Suprapubic skin (tissue), 4 donors: ENCODE results near the gene ATL2.

Experiments used
- EP300 ChIP-seq: sonication (generic); formaldehyde crosslinking; IDR thresholded peaks from one replicate; pipeline ENCODE4 v1.6.1; 2017; ENCODE audit warnings: antibody characterized with exemption
- POLR2A ChIP-seq, 2 donors: fragments of 450-650 bp; IDR thresholded peaks; one replicate each; pipeline ENCODE4 v1.6.1; 2017; ENCODE audit warnings: antibody characterized with exemption in 2 of 2, mild to moderate bottlenecking in 2 of 2, moderate library complexity in 2 of 2
- POLR2AphosphoS5 ChIP-seq, 3 donors: sonication (generic); formaldehyde crosslinking; IDR thresholded peaks; one replicate each; pipeline ENCODE4 v1.6.1; 2017; ENCODE audit warnings: antibody characterized with exemption in 3 of 3
- TF ChIP-seq, protein P1 (sequence below), 2 donors: fragments of 200-600 bp in 1 of 2; fragments of 450-650 bp in 1 of 2; sonication (generic) in 1 of 2; IDR thresholded peaks; one replicate each; pipeline ENCODE4 v1.5.1; 2016 to 2019; ENCODE audit warnings: antibody characterized with exemption in 2 of 2, mild to moderate bottlenecking in 1 of 2, moderate library complexity in 1 of 2

DNA sequence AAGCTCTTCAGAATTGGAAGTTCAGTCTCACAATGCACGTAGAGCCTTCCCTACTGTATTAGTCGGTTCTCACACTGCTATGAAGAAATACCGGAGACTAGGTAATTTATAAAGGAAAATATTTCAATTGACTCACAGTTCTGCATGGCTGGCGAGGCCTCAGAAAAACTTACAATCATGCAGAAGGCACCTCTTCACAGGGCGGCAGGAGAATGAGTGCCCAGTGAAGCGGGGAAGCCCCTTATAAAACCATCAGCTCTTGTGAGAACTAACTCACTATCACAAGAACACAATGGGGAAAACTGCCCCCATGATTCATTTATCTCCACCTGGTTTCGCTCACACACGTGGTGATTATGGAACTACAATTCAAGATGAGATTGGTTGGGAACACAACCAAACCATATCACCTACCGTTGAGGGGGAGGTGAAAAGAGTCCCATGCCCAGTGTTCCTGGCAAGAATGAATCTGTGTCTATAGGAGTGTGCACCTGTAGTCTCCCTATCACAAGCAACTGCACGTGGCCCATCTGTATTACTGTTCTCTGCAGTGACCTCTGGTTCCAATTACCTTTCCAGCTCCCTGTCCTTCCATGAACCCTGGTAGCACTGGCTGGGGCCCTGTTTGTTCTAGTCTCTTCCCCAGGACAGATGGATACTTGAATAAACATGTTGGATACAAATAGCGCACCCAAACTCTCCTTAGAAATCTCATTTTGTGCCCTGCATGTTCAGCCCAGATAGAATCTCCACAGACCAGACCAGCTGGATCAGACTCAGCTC is 44.4 kb upstream of the ATL2 start:
- no peak for TF ChIP-seq EP300
- TF ChIP-seq, protein P1, sequence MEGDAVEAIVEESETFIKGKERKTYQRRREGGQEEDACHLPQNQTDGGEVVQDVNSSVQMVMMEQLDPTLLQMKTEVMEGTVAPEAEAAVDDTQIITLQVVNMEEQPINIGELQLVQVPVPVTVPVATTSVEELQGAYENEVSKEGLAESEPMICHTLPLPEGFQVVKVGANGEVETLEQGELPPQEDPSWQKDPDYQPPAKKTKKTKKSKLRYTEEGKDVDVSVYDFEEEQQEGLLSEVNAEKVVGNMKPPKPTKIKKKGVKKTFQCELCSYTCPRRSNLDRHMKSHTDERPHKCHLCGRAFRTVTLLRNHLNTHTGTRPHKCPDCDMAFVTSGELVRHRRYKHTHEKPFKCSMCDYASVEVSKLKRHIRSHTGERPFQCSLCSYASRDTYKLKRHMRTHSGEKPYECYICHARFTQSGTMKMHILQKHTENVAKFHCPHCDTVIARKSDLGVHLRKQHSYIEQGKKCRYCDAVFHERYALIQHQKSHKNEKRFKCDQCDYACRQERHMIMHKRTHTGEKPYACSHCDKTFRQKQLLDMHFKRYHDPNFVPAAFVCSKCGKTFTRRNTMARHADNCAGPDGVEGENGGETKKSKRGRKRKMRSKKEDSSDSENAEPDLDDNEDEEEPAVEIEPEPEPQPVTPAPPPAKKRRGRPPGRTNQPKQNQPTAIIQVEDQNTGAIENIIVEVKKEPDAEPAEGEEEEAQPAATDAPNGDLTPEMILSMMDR (IDR thresholded peaks at IDR 0.05) = no peak
- no peak for TF ChIP-seq POLR2A (IDR thresholded peaks at IDR 0.05)
- no peak for TF ChIP-seq POLR2AphosphoS5 (IDR thresholded peaks at IDR 0.05)
